ENCODE measurements around the gene ADCY7.

Gene ADCY7

DNA sequence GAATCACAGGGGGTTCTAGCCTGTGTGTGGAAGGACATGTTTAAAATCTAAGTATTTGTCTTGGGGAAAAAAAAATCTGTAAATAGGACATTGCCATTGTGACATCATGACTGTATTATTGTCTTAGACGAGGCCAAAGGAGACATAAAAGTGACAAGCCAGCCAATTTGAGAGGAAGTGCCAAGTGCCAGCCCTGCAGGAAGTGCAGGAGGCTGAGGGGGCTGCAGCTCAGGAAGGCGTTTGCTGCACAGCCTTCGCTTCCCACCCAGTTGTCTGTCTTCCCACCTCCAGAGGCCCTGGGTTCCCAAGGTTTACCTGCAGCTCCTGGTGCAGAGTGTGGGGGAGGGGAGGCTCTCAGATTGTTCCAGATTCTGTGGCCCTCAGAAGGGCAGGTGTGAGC, 1.3 kb downstream of the ADCY7 start:
- Histone ChIP-seq H3K4me3 (ENCODE audit: severe bottlenecking) (no peak overlapping the region), H3K27ac (ENCODE audit: poor library complexity, severe bottlenecking) (no peak overlapping the region), H3K9me3 (ENCODE audit: severe bottlenecking) (no peaks in the 10 kb centered on the region), H3K4me1 (ENCODE audit: insufficient read depth, poor library complexity, severe bottlenecking) (peaks cover 12% of the 10 kb centered on the region), H3K27me3 (ENCODE audit: insufficient read depth, poor library complexity, severe bottlenecking) (no peaks in the 10 kb centered on the region), H3K36me3 (ENCODE audit: low read depth) (no peaks in the 10 kb centered on the region)
- DNase-seq (ENCODE audit: low spot score) = peak; percentile 29
- TF ChIP-seq, protein P1, sequence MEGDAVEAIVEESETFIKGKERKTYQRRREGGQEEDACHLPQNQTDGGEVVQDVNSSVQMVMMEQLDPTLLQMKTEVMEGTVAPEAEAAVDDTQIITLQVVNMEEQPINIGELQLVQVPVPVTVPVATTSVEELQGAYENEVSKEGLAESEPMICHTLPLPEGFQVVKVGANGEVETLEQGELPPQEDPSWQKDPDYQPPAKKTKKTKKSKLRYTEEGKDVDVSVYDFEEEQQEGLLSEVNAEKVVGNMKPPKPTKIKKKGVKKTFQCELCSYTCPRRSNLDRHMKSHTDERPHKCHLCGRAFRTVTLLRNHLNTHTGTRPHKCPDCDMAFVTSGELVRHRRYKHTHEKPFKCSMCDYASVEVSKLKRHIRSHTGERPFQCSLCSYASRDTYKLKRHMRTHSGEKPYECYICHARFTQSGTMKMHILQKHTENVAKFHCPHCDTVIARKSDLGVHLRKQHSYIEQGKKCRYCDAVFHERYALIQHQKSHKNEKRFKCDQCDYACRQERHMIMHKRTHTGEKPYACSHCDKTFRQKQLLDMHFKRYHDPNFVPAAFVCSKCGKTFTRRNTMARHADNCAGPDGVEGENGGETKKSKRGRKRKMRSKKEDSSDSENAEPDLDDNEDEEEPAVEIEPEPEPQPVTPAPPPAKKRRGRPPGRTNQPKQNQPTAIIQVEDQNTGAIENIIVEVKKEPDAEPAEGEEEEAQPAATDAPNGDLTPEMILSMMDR (IDR thresholded peaks at IDR 0.05; ENCODE audit: poor library complexity, severe bottlenecking) = no peak
- no peak for ATAC-seq (ENCODE audit: low read depth)

DNA sequence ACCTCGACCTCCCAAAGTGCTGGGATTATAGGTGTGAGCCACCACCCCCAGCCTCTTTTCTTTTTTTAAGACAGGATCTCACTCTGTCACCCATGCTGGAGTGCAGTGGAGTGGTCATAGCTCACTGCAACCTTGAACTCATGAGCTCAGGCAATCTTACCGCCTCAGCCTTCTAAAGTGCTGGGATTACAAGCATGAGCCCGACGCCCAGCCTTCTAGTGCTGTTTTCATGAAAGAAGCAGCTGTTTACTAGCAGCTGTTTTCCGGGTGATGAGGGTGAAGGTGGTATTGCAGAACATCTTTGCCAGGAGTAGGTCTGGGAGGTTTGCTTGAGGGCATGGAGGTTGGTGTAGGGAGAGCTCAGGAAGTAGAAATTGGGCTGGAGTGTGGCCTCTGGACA, 2.0 kb downstream of the ADCY7 start:
- TF ChIP-seq, protein P1 (IDR thresholded peaks at IDR 0.05; ENCODE audit: poor library complexity, severe bottlenecking) = no peak
- Histone ChIP-seq H3K9me3 (ENCODE audit: severe bottlenecking) (no peaks in the 10 kb centered on the region), H3K36me3 (ENCODE audit: low read depth) (no peaks in the 10 kb centered on the region), H3K27me3 (ENCODE audit: insufficient read depth, poor library complexity, severe bottlenecking) (no peaks in the 10 kb centered on the region), H3K4me1 (ENCODE audit: insufficient read depth, poor library complexity, severe bottlenecking) (peaks cover 12% of the 10 kb centered on the region), H3K4me3 (ENCODE audit: severe bottlenecking) (no peak overlapping the region), H3K27ac (ENCODE audit: poor library complexity, severe bottlenecking) (no peak overlapping the region)
- peak; percentile 19 for DNase-seq (ENCODE audit: low spot score)
- ATAC-seq (ENCODE audit: low read depth) = no peak

DNA sequence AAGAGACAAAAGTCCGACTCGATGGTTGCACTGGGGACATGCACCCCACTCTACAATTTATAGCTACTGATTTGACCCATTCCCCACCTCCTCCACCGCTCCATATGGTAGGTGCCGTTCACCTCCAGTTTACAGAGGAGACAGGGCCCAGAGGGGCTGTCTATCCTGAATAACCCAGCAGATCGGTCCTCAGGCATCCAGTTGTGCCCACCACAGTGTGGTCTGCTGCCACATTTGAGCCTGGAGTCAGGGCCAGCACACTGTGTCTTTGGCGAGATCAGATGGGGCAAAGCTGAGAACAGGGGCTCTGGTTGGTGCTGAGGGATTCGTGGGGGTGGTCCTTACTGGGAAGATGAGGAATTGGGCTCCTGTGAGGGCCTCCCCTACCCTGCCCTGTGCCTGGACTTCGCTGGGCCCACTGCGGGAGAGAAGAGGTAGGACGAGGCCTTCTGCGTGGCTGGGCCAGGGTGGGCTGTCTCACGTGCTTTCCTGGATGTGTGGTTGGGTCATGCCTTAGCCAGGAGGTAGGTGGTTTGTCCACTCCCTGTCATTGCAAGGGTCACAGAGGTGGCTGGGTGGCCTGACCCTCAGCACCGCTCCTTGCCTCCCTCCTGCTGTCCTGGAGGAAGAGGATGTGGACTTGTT, 2.8 kb downstream of the ADCY7 start:
- no peak overlapping the region for H3K27ac ChIP-seq (ENCODE audit: poor library complexity, severe bottlenecking)
- peaks cover 12% of the 10 kb centered on the region for H3K4me1 ChIP-seq (ENCODE audit: insufficient read depth, poor library complexity, severe bottlenecking)
- TF ChIP-seq, protein P1 (IDR thresholded peaks at IDR 0.05; ENCODE audit: poor library complexity, severe bottlenecking) = no peak

DNA sequence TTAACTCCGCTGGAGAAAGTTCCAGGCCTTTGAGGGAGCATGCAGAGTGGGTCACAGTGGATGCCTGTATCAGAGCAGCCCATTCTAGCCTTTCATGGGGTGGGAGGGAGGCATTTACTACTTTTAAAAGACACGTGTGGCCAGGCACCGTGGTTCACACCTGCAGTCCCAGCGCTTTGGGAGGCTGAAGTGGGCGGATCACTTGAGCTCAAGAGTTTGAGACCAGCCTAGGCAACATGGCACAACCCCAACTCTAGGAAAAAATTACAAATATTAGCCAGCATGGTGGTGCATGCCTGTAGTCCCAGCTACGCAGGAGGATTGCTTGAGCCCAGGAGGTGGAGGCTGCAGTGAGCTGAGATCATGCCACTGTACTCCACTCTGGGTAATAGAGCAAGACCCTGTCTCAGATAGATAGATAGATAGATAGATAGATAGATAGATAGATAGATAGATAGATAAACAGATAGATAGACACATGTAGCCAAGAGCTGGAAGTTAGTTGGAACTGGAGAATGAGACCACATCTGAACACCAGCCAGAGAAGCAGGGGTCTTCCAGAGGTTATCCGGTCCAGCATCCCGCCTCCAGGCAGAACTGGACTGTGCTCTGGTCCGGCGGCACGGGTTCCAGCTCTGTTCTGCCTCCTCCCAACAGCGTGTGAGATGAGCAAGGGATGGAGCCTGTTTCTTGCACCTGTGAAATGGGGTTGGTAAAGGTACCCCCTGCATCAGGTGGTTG, 3.6 kb downstream of the ADCY7 start:
- Histone ChIP-seq H3K9me3 (ENCODE audit: severe bottlenecking) (no peaks in the 10 kb centered on the region), H3K36me3 (ENCODE audit: low read depth) (no peaks in the 10 kb centered on the region), H3K4me3 (ENCODE audit: severe bottlenecking) (no peak overlapping the region), H3K4me1 (ENCODE audit: insufficient read depth, poor library complexity, severe bottlenecking) (peaks cover 12% of the 10 kb centered on the region), H3K27me3 (ENCODE audit: insufficient read depth, poor library complexity, severe bottlenecking) (no peaks in the 10 kb centered on the region), H3K27ac (ENCODE audit: poor library complexity, severe bottlenecking) (no peak overlapping the region)
- ATAC-seq (ENCODE audit: low read depth) = no peak
- peak; percentile 34 for DNase-seq (ENCODE audit: low spot score)
- TF ChIP-seq, protein P1 (IDR thresholded peaks at IDR 0.05; ENCODE audit: poor library complexity, severe bottlenecking) = no peak

More for the DNA sequence above, 2.8 kb downstream of the ADCY7 start:
- H3K9me3 ChIP-seq (ENCODE audit: severe bottlenecking) = no peaks in the 10 kb centered on the region
- ATAC-seq (ENCODE audit: low read depth) = no peak
- peak; percentile 60 for DNase-seq (ENCODE audit: low spot score)
- H3K36me3 ChIP-seq (ENCODE audit: low read depth) = no peaks in the 10 kb centered on the region
- H3K4me3 ChIP-seq (ENCODE audit: severe bottlenecking) = no peak overlapping the region
- no peaks in the 10 kb centered on the region for H3K27me3 ChIP-seq (ENCODE audit: insufficient read depth, poor library complexity, severe bottlenecking)

Measured in RWPE2 (cell line).